SK-N-MC (cell line): ENCODE data around the gene SYCP3.

ENCODE experiments used
- DNase-seq: peaks from one replicate; pipeline ENCODE4 v3.0.0-alpha.2; 2011; ENCODE audit warnings: low read depth, low spot score
- H3K27ac ChIP-seq: fragments of 200-600 bp; sonication (generic); 2 replicates; pipeline ENCODE4 v1.5.1; 2016; ENCODE audit warnings: mixed run types
- H3K36me3 ChIP-seq: fragments of 200-600 bp; sonication (generic); 2 replicates; pipeline ENCODE4 v1.6.1; 2017; ENCODE audit warnings: antibody characterized with exemption, low read length, mixed read lengths; ENCODE audit not compliant: insufficient read depth
- H3K4me3 ChIP-seq: fragments of 200-600 bp; sonication (generic); 2 replicates; pipeline ENCODE4 v1.5.1; 2016
- H3K9ac ChIP-seq: fragments of 200-600 bp; sonication (generic); 2 replicates; pipeline ENCODE4 v1.8.0; 2017; ENCODE audit warnings: mixed run types, mixed read lengths; ENCODE audit not compliant: insufficient read length
- H3K9me3 ChIP-seq: fragments of 200-600 bp; sonication (generic); 2 replicates; pipeline ENCODE4 v1.6.1; 2017; ENCODE audit warnings: low read depth, mild to moderate bottlenecking, antibody characterized with exemption, low read length, moderate library complexity, mixed read lengths
- EZH2 ChIP-seq: fragments of 200-600 bp; sonication (generic); IDR thresholded peaks from one replicate; pipeline ENCODE4 v1.6.1; 2017; ENCODE audit warnings: antibody characterized with exemption
- FOXP2 ChIP-seq: optimal IDR thresholded peaks from 2 replicates; pipeline ENCODE3; 2011; ENCODE audit warnings: mild to moderate bottlenecking, moderate library complexity; ENCODE audit not compliant: insufficient read depth; ENCODE audit errors: extremely low read length, control extremely low read depth
- POLR2AphosphoS5 ChIP-seq: IDR thresholded peaks from 2 replicates; pipeline ENCODE4 v1.6.1; 2012; ENCODE audit warnings: mild to moderate bottlenecking, low read depth, low read length, borderline replicate concordance

SYCP3 gene

GRCh38 chr12:101779200-101779599, 39.9 kb upstream of the SYCP3 start:
- no peak for DNase-seq
- TF ChIP-seq FOXP2, result no peak
- TF ChIP-seq POLR2AphosphoS5, result no peak
- TF ChIP-seq EZH2, result no peak
- Histone ChIP-seq H3K36me3 (no peaks in the 10 kb centered on the region), H3K27ac (no peak overlapping the region), H3K9ac (no peak overlapping the region), H3K4me3 (no peak overlapping the region), H3K9me3 (no peaks in the 10 kb centered on the region)

GRCh38 chr12:101777978-101778377, 38.7 kb upstream of the SYCP3 start:
- H3K36me3 ChIP-seq, result no peaks in the 10 kb centered on the region
- H3K4me3 ChIP-seq, result no peak overlapping the region
- H3K9ac ChIP-seq, result no peak overlapping the region
- no peak for DNase-seq
- H3K27ac ChIP-seq, result no peak overlapping the region
- TF ChIP-seq EZH2 (no peak), FOXP2 (no peak), POLR2AphosphoS5 (no peak)
- no peaks in the 10 kb centered on the region for H3K9me3 ChIP-seq

GRCh38 chr12:101777485-101777884, 38.2 kb upstream of the SYCP3 start:
- no peak overlapping the region for H3K4me3 ChIP-seq
- DNase-seq, result no peak
- no peak overlapping the region for H3K27ac ChIP-seq
- no peaks in the 10 kb centered on the region for H3K36me3 ChIP-seq
- TF ChIP-seq FOXP2, result no peak
- no peak for TF ChIP-seq POLR2AphosphoS5
- TF ChIP-seq EZH2, result no peak
- H3K9me3 ChIP-seq, result no peaks in the 10 kb centered on the region
- H3K9ac ChIP-seq, result no peak overlapping the region

DNA sequence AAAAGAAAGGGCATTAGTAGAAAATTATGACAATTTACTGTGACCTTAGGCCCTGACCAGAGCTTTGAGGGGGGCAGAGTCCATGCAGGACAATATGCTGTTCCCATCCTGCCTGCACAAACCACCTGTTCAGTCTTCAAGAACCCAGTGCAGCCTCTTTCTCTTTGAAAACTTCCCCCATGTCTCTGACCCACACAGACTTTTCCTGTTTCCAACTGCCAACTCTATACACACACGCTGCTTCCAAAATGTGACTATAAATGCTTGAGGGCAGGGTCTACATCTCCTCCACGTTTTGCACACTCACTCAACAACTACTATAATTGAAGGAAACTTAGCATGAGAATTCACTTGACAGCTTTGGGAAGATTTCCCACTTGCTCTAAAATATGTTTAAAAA, 36.6 kb upstream of the SYCP3 start:
- DNase-seq, result no peak
- Histone ChIP-seq H3K9me3 (no peaks in the 10 kb centered on the region), H3K4me3 (no peak overlapping the region), H3K9ac (no peak overlapping the region), H3K36me3 (no peaks in the 10 kb centered on the region), H3K27ac (no peak overlapping the region)
- TF ChIP-seq POLR2AphosphoS5 (no peak), EZH2 (no peak), FOXP2 (no peak)

DNA sequence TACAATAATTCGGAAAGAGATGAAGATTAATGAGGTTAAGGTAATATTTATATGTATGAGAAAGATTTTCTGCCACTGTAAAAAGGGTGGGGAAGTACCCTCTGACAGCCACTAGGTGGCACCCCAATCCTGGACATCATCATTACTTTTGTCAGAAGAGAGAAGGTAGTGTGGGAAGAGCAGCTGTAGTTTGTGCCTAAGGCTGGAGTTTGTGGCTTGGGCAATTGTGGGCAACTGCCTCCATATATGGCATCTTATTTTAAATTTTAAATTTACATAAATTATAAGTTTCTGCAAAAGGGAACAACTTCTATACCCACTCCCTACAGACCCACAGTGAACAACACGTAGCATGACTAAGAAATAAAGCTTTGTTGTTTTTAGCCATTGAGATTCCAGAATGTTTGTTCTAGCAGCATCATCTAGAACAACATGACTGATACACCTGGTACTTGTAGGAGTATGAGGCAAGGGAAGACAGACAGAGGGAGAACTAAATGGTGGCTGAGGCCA, 34.4 kb upstream of the SYCP3 start:
- TF ChIP-seq POLR2AphosphoS5 (no peak), EZH2 (no peak), FOXP2 (no peak)
- H3K9me3 ChIP-seq, result no peaks in the 10 kb centered on the region
- DNase-seq, result peak; percentile 55
- no peak overlapping the region for H3K9ac ChIP-seq
- H3K27ac ChIP-seq, result no peak overlapping the region
- no peak overlapping the region for H3K4me3 ChIP-seq
- H3K36me3 ChIP-seq, result no peaks in the 10 kb centered on the region

DNA sequence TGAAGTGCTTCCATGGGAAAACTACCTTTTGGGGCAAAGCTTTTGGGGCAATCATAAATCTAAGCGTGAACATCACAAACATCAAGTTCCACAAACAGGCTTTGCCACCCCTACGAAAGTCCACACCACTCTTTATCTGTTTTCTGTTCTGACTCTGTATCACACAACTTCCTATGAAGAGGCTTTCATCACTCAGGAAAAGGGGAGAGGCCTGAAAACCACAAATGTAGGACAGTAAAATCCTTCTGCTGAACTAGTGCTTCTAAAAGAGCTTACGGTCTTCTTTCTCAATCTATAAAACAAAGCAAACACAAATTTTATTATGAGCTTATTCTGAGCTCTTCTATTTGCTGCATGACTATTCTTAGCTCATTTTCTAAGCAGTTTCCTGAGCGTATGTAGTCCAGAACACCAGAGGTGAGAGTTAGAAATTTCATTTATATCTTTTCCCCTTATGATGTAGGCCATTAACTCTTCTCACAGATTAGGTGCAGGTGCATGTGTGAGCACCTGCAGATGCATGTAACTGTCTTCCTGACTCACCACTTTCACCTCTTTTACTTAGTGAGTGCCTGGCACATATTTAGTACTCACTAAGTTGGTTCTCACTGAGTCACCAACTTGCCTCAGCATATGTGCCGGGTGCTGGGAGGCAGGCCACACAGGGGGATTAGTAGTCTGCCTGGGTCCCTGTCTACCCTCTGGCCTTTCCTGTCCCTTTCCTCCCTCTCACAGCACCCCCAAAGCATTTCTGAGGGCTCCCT, 32.9 kb upstream of the SYCP3 start:
- peak overlapping the region; percentile 38; the same call in 1 of the 2 replicates for H3K27ac ChIP-seq
- H3K9me3 ChIP-seq, result no peaks in the 10 kb centered on the region

GRCh38 chr12:101769865-101770264, 30.6 kb upstream of the SYCP3 start:
- Histone ChIP-seq H3K36me3 (no peaks in the 10 kb centered on the region), H3K4me3 (no peak overlapping the region), H3K9ac (no peak overlapping the region), H3K27ac (no peak overlapping the region), H3K9me3 (no peaks in the 10 kb centered on the region)
- no peak for DNase-seq
- TF ChIP-seq FOXP2 (no peak), EZH2 (no peak), POLR2AphosphoS5 (no peak)

More for the DNA sequence above, 32.9 kb upstream of the SYCP3 start:
- no peak for DNase-seq
- Histone ChIP-seq H3K4me3 (no peak overlapping the region; the same call in 1 of the 2 replicates), H3K36me3 (no peaks in the 10 kb centered on the region), H3K9ac (no peak overlapping the region)
- TF ChIP-seq EZH2, result no peak
- no peak for TF ChIP-seq POLR2AphosphoS5
- TF ChIP-seq FOXP2, result no peak

GRCh38 chr12:101768781-101769180, 29.5 kb upstream of the SYCP3 start:
- no peak for DNase-seq
- H3K9me3 ChIP-seq, result no peaks in the 10 kb centered on the region
- H3K4me3 ChIP-seq, result no peak overlapping the region
- H3K36me3 ChIP-seq, result 0 out of 2 replicates have a peak, but pooled peaks cover 4% of the 10 kb centered on the region
- TF ChIP-seq EZH2 (no peak), POLR2AphosphoS5 (no peak), FOXP2 (no peak)
- no peak overlapping the region for H3K27ac ChIP-seq
- H3K9ac ChIP-seq, result no peak overlapping the region
